CD14-positive monocyte (primary cell): Measurements from ENCODE around the gene ACTR2. TPM values are rescaled to one million over a fixed set of nuclear protein-coding genes. Genes with fewer than 3 reads are reported as not detected.
A peak's percentile ranks its signal among the peaks of the same experiment; 100 is the strongest.

Experiments
- DNase-seq, 3 donors: peaks; one replicate each; pipeline ENCODE4 v3.0.0-alpha.2; 2011 to 2022
- H2AFZ ChIP-seq: 2 replicates; pipeline ENCODE4 v1.6.0; 2012; ENCODE audit warnings: mild to moderate bottlenecking, low read depth, low read length, inconsistent platforms; ENCODE audit not compliant: insufficient read depth, poor library complexity, severe bottlenecking
- H3K27ac ChIP-seq, 2 donors: 1 replicate in 1 of 2; 2 replicates in 1 of 2; pipeline ENCODE4 v1.5.1; 2012 to 2013; ENCODE audit warnings: low read length in 2 of 2, control low read depth in 1 of 2, inconsistent platforms in 1 of 2, low read depth in 1 of 2, mild to moderate bottlenecking in 1 of 2
- H3K27me3 ChIP-seq, 2 donors: one replicate each; pipeline versions ENCODE4 v1.6.0 to v1.6.1; 2011 to 2013; ENCODE audit warnings: low read length in 2 of 2; ENCODE audit not compliant: control insufficient read depth in 2 of 2, insufficient read depth in 2 of 2
- H3K36me3 ChIP-seq, 2 donors: replicated peaks in 1 of 2; 1 replicate in 1 of 2; 2 replicates in 1 of 2; pipeline versions ENCODE4 v1.5.1 to v1.6.1; 2012 to 2013; ENCODE audit warnings: low read length in 2 of 2, control low read depth in 1 of 2, inconsistent platforms in 1 of 2, mild to moderate bottlenecking in 1 of 2; ENCODE audit not compliant: insufficient read depth in 2 of 2, control insufficient read depth in 1 of 2
- H3K4me1 ChIP-seq, 2 donors: 1 replicate in 1 of 2; 2 replicates in 1 of 2; pipeline versions ENCODE4 v1.5.1 to v1.6.1; 2012 to 2013; ENCODE audit warnings: low read length in 2 of 2, control low read depth in 1 of 2, inconsistent platforms in 1 of 2, mild to moderate bottlenecking in 1 of 2, moderate library complexity in 1 of 2; ENCODE audit not compliant: insufficient read depth in 2 of 2, control insufficient read depth in 1 of 2
- H3K4me2 ChIP-seq: replicated peaks from 2 replicates; pipeline ENCODE3; 2012; ENCODE audit warnings: low read length, moderate library complexity, mild to moderate bottlenecking; ENCODE audit not compliant: poor library complexity, severe bottlenecking; ENCODE audit errors: extremely low read depth
- H3K4me3 ChIP-seq, 3 experiments: fragments of 200-600 bp in 1 of 3; sonication (generic) in 1 of 3; replicated peaks in 1 of 3; 1 replicate in 2 of 3; 2 replicates in 1 of 3; pipeline ENCODE4 v1.5.1; 2011 to 2013; ENCODE audit warnings: low read length in 3 of 3, mild to moderate bottlenecking in 3 of 3, control low read depth in 2 of 3, low read depth in 2 of 3, inconsistent platforms in 1 of 3, moderate library complexity in 1 of 3
- H3K79me2 ChIP-seq: 2 replicates; pipeline ENCODE4 v1.6.0; 2012; ENCODE audit warnings: mild to moderate bottlenecking, control low read depth, inconsistent platforms, low read length, moderate library complexity; ENCODE audit not compliant: insufficient read depth
- H3K9ac ChIP-seq: 2 replicates; pipeline ENCODE4 v1.6.0; 2017; ENCODE audit warnings: low read length, mild to moderate bottlenecking; ENCODE audit not compliant: insufficient read depth, poor library complexity, severe bottlenecking
- H3K9me3 ChIP-seq, 2 donors: replicated peaks in 1 of 2; 1 replicate in 1 of 2; 2 replicates in 1 of 2; pipeline versions ENCODE4 v1.5.1 to v1.6.1; 2012 to 2013; ENCODE audit warnings: low read length in 2 of 2, control low read depth in 1 of 2; ENCODE audit not compliant: control insufficient read depth in 1 of 2, insufficient read depth in 1 of 2
- H4K20me1 ChIP-seq: 2 replicates; pipeline ENCODE4 v1.6.0; 2012; ENCODE audit warnings: mild to moderate bottlenecking, low read length, control low read depth, moderate library complexity; ENCODE audit not compliant: insufficient read depth
- H3K27ac Mint-ChIP-seq, 7 donors: one replicate each; pipeline ENCODE4 v1.8.0; 2020; ENCODE audit warnings: mild to moderate bottlenecking in 7 of 7, mixed read lengths in 7 of 7, moderate library complexity in 6 of 7, inconsistent platforms in 2 of 7
- H3K27me3 Mint-ChIP-seq, 3 donors: one replicate each; pipeline ENCODE4 v1.8.0; 2021 to 2022; ENCODE audit warnings: low read depth in 3 of 3, mild to moderate bottlenecking in 3 of 3, mixed read lengths in 3 of 3, moderate library complexity in 3 of 3, inconsistent platforms in 1 of 3
- H3K36me3 Mint-ChIP-seq, 2 donors: one replicate each; pipeline ENCODE4 v1.8.0; 2020; ENCODE audit warnings: mixed read lengths in 2 of 2, inconsistent platforms in 1 of 2, mild to moderate bottlenecking in 1 of 2
- H3K4me1 Mint-ChIP-seq: one replicate; pipeline ENCODE4 v1.8.0; 2020; ENCODE audit warnings: mild to moderate bottlenecking, mixed read lengths
- H3K4me3 Mint-ChIP-seq, 2 donors: one replicate each; pipeline ENCODE4 v1.8.0; 2020; ENCODE audit warnings: mild to moderate bottlenecking in 2 of 2, mixed read lengths in 2 of 2, moderate library complexity in 1 of 2
- H3K9me3 Mint-ChIP-seq, 7 donors: one replicate each; pipeline ENCODE4 v1.8.0; 2020 to 2022; ENCODE audit warnings: mixed read lengths in 7 of 7, mild to moderate bottlenecking in 6 of 7, moderate library complexity in 6 of 7, inconsistent platforms in 2 of 7
- WGBS: methylation state at CpG from one replicate; pipeline ENCODE4 v1.1.5; 2013; ENCODE audit warnings: missing lambda C conversion rate; ENCODE audit not compliant: insufficient coverage; 5-methylcytosine and 5-hydroxymethylcytosine counted together
- intact Hi-C, 2 donors: fragments of 100-400 bp; cut with micrococcal nuclease; formaldehyde crosslinking; loops; one replicate each; pipeline versions ENCODE4 v1.15.0 to v1.15.1; 2023
- polyA plus RNA-seq, 3 donors: library from polyadenylated mRNA; depleted of rRNA in 1 of 3; unstranded in 2 of 3; stranded (reverse) in 1 of 3; fragments of 300-500 nt in 2 of 3; fragments of >200 nt in 1 of 3; fragmentation: Illumina TruSeq in 2 of 3; gene quantifications; 1 replicate in 2 of 3; 2 replicates in 1 of 3; pipeline ENCODE4 v1.2.3, GENCODE V29; 2012 to 2021
- TF ChIP-seq, protein P1 (sequence below): fragments of 200-600 bp; IDR thresholded peaks from one replicate; pipeline ENCODE4 v1.8.0; 2022; ENCODE audit warnings: antibody characterized with exemption, mild to moderate bottlenecking

Gene ACTR2
- polyA plus RNA-seq, 3 donors = 88.7 to 560 (median 342) TPM

DNA sequence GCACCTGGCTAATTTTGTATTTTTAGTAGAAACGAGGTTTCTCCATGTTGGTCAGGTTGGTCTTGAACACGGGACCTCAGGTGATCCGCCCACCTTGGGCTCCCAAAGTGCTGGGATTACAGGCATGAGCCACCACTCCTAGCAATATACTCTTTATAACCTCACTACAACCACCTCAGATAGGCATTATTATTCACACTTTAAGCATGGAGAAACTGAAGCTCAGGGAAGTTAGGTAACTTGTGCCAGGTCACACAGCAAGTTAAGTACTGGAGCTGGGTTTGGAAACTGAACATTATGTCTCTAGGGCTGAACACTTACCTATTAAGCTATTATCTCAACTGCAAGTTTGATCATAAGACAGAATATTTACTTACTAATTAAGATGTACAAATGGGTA, 42.6 kb upstream of the ACTR2 start:
- intact Hi-C loops = loop anchor here in 1 of 2 donors (5.0 kb wide), 1 partner anchor 118 kb away; no protein-coding TSS in a partner anchor
- H3K9me3 ChIP-seq = no peaks in the 10 kb centered on the region

DNA sequence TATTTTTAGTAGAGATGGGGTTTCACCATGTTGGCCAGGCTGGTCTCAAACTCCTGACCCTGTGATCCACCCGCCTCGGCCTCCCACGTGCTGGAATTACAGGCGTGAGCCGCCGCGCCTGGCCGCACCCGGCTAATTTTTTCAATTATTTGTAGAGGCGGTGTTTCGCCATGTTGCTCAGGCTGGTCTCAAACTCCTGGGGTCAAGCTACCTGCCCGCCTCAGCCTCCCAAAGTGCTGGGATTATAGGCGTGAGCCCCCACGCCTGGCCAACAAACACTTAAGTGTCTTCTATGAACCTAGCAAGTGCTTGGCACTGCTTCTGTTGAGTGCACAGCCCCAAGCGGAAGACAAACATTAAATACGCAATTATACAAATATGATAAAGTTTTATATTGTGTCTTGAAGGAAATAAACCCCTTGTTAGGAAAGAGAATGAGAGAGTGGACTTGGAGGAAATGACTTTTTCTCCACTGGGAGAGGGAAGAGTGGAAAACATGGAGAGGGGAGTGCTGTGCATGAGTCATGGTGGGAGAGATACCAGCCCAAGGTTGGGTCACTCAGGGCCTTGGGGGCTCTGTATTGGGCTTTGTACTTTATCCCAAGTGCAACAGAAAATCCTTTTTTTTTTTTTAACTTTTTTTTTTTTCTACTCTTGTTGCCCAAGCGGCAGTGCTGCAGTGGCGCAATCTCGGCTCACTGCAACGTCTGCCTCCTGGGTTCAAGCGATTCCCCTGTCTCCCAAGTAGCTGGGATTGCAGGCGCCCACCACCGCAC, 41.4 kb upstream of the ACTR2 start:
- no peak for DNase-seq
- H2AFZ ChIP-seq = no peak overlapping the region
- intact Hi-C loops = loop anchor here in 1 of 2 donors (5.0 kb wide), 1 partner anchor 119 kb away; no protein-coding TSS in a partner anchor
- H3K9me3 Mint-ChIP-seq = peaks cover 0 to 5% (median 0%) of the 10 kb centered on the region in 7 donors
- WGBS = 76% methylated on average over 19 of the region's 23 CpGs
- no peaks in the 10 kb centered on the region for H4K20me1 ChIP-seq
- peaks cover 5 to 10% of the 10 kb centered on the region in 2 donors for H3K4me1 ChIP-seq
- no peak overlapping the region for H3K4me3 Mint-ChIP-seq
- H3K27ac Mint-ChIP-seq = peak overlapping the region in 1 of 7 donors; percentile 54
- H3K9me3 ChIP-seq = no peaks in the 10 kb centered on the region
- no peak overlapping the region for H3K4me3 ChIP-seq
- peaks cover 0 to 5% (median 3%) of the 10 kb centered on the region in 3 donors for H3K27me3 Mint-ChIP-seq
- TF ChIP-seq, protein P1, sequence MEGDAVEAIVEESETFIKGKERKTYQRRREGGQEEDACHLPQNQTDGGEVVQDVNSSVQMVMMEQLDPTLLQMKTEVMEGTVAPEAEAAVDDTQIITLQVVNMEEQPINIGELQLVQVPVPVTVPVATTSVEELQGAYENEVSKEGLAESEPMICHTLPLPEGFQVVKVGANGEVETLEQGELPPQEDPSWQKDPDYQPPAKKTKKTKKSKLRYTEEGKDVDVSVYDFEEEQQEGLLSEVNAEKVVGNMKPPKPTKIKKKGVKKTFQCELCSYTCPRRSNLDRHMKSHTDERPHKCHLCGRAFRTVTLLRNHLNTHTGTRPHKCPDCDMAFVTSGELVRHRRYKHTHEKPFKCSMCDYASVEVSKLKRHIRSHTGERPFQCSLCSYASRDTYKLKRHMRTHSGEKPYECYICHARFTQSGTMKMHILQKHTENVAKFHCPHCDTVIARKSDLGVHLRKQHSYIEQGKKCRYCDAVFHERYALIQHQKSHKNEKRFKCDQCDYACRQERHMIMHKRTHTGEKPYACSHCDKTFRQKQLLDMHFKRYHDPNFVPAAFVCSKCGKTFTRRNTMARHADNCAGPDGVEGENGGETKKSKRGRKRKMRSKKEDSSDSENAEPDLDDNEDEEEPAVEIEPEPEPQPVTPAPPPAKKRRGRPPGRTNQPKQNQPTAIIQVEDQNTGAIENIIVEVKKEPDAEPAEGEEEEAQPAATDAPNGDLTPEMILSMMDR = no peak
- H3K27me3 ChIP-seq = no peaks in the 10 kb centered on the region
- H3K79me2 ChIP-seq = no peaks in the 10 kb centered on the region
- no peaks in the 10 kb centered on the region for H3K36me3 Mint-ChIP-seq
- no peaks in the 10 kb centered on the region for H3K36me3 ChIP-seq
- no peak overlapping the region for H3K27ac ChIP-seq
- no peak overlapping the region for H3K4me2 ChIP-seq
- no peak overlapping the region for H3K9ac ChIP-seq
- H3K4me1 Mint-ChIP-seq = peaks cover 14% of the 10 kb centered on the region

More for the DNA sequence above, 42.6 kb upstream of the ACTR2 start:
- Histone ChIP-seq H3K4me3 (no peak overlapping the region), H4K20me1 (no peaks in the 10 kb centered on the region), H3K27ac (no peak overlapping the region), H3K4me2 (no peak overlapping the region), H3K27me3 (no peaks in the 10 kb centered on the region), H3K9ac (no peak overlapping the region), H3K36me3 (no peaks in the 10 kb centered on the region), H2AFZ (no peak overlapping the region), H3K79me2 (no peaks in the 10 kb centered on the region), H3K4me1 (peaks cover 5 to 10% of the 10 kb centered on the region in 2 donors)
- no peak for DNase-seq
- Mint-ChIP-seq H3K4me3 (no peak overlapping the region), H3K4me1 (peaks cover 14% of the 10 kb centered on the region), H3K36me3 (no peaks in the 10 kb centered on the region), H3K9me3 (peaks cover 0 to 5% (median 0%) of the 10 kb centered on the region in 7 donors), H3K27me3 (peaks cover 0 to 5% (median 3%) of the 10 kb centered on the region in 3 donors), H3K27ac (no peak overlapping the region)
- 100% methylated on average over 3 of the region's 3 CpGs for WGBS
- TF ChIP-seq, protein P1 = no peak
